Skeletal muscle cell (primary cell): ENCODE measurements around the gene SUFU.
"Not testable (repeated sequence)": the region's sequence is repeated elsewhere in the genome, so short reads cannot be mapped to it uniquely, and the experiment has no call there.

Source experiments
- DNase-seq: peaks from one replicate; pipeline ENCODE4 v3.0.0-alpha.2; 2010; ENCODE audit warnings: low read depth
- H3K4me3 ChIP-seq: 2 replicates; pipeline ENCODE4 v1.5.1; 2011; ENCODE audit warnings: low read depth, mild to moderate bottlenecking, control low read depth, low read length, moderate library complexity

SUFU gene

GRCh38 chr10:102476466-102477141, 27.2 kb upstream of the SUFU start:
- DNase-seq, result no peak
- H3K4me3 ChIP-seq, result no peak overlapping the region

GRCh38 chr10:102479651-102480050, 24.1 kb upstream of the SUFU start:
- H3K4me3 ChIP-seq, result no peak overlapping the region
- no peak for DNase-seq

GRCh38 chr10:102480396-102480795, 23.4 kb upstream of the SUFU start:
- no peak for DNase-seq
- H3K4me3 ChIP-seq, result no peak overlapping the region

- DNase-seq, result no peak
- H3K4me3 ChIP-seq, result no peak overlapping the region
Observed at GRCh38 chr10:102484021-102484420, 19.8 kb upstream of the SUFU start.

- DNase-seq, result no peak
- no peak overlapping the region for H3K4me3 ChIP-seq
Observed at GRCh38 chr10:102485093-102485784, 18.5 kb upstream of the SUFU start.

- DNase-seq, result no peak
- H3K4me3 ChIP-seq, result no peak overlapping the region
Observed at GRCh38 chr10:102491136-102491535, 12.6 kb upstream of the SUFU start.

- no peak for DNase-seq
- H3K4me3 ChIP-seq, result no peak overlapping the region
Observed at GRCh38 chr10:102492344-102492939, 11.3 kb upstream of the SUFU start.

GRCh38 chr10:102492983-102493382, 10.8 kb upstream of the SUFU start:
- no peak for DNase-seq
- H3K4me3 ChIP-seq, result no peak overlapping the region

- H3K4me3 ChIP-seq, result no peak overlapping the region
- DNase-seq, result no peak
Observed at GRCh38 chr10:102493771-102494170, 10.0 kb upstream of the SUFU start.

- no peak for DNase-seq
- no peak overlapping the region for H3K4me3 ChIP-seq
Observed at GRCh38 chr10:102497545-102497944, 6.2 kb upstream of the SUFU start.

- DNase-seq, result no peak
- no peak overlapping the region for H3K4me3 ChIP-seq
Observed at GRCh38 chr10:102499356-102499755, 4.4 kb upstream of the SUFU start.

GRCh38 chr10:102500686-102501085, 3.1 kb upstream of the SUFU start:
- H3K4me3 ChIP-seq, DNase-seq: not testable (repeated sequence)

- no peak for DNase-seq
- H3K4me3 ChIP-seq, result peak overlapping the region; percentile 93
Observed at GRCh38 chr10:102501201-102502028, 2.4 kb upstream of the SUFU start.

- peak; percentile 97 for DNase-seq
- H3K4me3 ChIP-seq, result peak overlapping the region; percentile 93
Observed at GRCh38 chr10:102502029-102502336, 1.8 kb upstream of the SUFU start.

- H3K4me3 ChIP-seq, result peak within 1 kb of the TSS; percentile 93
- DNase-seq, result peak; percentile 99
Observed at GRCh38 chr10:102502337-102503151, 1.2 kb upstream of the SUFU start, which contains the start of gene ACTR1A. ACTR1A (minus strand) TSS chr10:102502712; CDS start chr10:102502647, 65 bp downstream.

- peak overlapping the region; percentile 99 for H3K4me3 ChIP-seq
- DNase-seq, result no peak
Observed at GRCh38 chr10:102504179-102504975, 605 bp downstream of the SUFU start.

- no peak for DNase-seq
Observed at GRCh38 chr10:102504976-102505300, 1.2 kb downstream of the SUFU start.

GRCh38 chr10:102505462-102506115, 1.8 kb downstream of the SUFU start:
- peak overlapping the region; percentile 99 for H3K4me3 ChIP-seq
- no peak for DNase-seq

More at GRCh38 chr10:102504976-102505300, 1.2 kb downstream of the SUFU start:
- peak overlapping the region; percentile 99 for H3K4me3 ChIP-seq
